ENCODE results near the gene HERC5.
A peak's percentile ranks its signal among the peaks of the same experiment; 100 is the strongest.

The HERC5 gene

GRCh38 chr4:88458104-88458740 is 1.3 kb downstream of the HERC5 start:
- Histone ChIP-seq H3K9me3 (ENCODE audit: control insufficient read depth, insufficient read depth, low read length) (no peaks in the 10 kb centered on the region), H3K9ac (ENCODE audit: low read depth, low read length) (peak overlapping the region; percentile 70; the same call in 1 of the 2 replicates), H3K4me1 (ENCODE audit: insufficient read depth, low read length) (no peaks in the 10 kb centered on the region)

GRCh38 chr4:88465653-88466192 is 8.8 kb downstream of the HERC5 start:
- H3K9ac ChIP-seq (ENCODE audit: low read depth, low read length): no peak overlapping the region
- peaks cover 5% of the 10 kb centered on the region; the same call in 1 of the 2 replicates for H3K36me3 ChIP-seq (ENCODE audit: insufficient read depth, low read length)
- no peaks in the 10 kb centered on the region for H3K4me1 ChIP-seq (ENCODE audit: insufficient read depth, low read length)
- no peaks in the 10 kb centered on the region for H3K9me3 ChIP-seq (ENCODE audit: control insufficient read depth, insufficient read depth, low read length)

More at GRCh38 chr4:88458104-88458740, 1.3 kb downstream of the HERC5 start:
- H3K36me3 ChIP-seq (ENCODE audit: insufficient read depth, low read length): no peaks in the 10 kb centered on the region

GRCh38 chr4:88467392-88467791 is 10.5 kb downstream of the HERC5 start:
- Histone ChIP-seq H3K4me1 (ENCODE audit: insufficient read depth, low read length) (no peaks in the 10 kb centered on the region), H3K9ac (ENCODE audit: low read depth, low read length) (no peak overlapping the region), H3K36me3 (ENCODE audit: insufficient read depth, low read length) (peaks cover 5% of the 10 kb centered on the region; the same call in 1 of the 2 replicates)

GRCh38 chr4:88477229-88477860 is 20.4 kb downstream of the HERC5 start:
- Histone ChIP-seq H3K9ac (ENCODE audit: low read depth, low read length) (no peak overlapping the region), H3K36me3 (ENCODE audit: insufficient read depth, low read length) (no peaks in the 10 kb centered on the region), H3K9me3 (ENCODE audit: control insufficient read depth, insufficient read depth, low read length) (no peaks in the 10 kb centered on the region), H3K4me1 (ENCODE audit: insufficient read depth, low read length) (no peaks in the 10 kb centered on the region)

More at GRCh38 chr4:88467392-88467791, 10.5 kb downstream of the HERC5 start:
- no peaks in the 10 kb centered on the region for H3K9me3 ChIP-seq (ENCODE audit: control insufficient read depth, insufficient read depth, low read length)

GRCh38 chr4:88478247-88478646 is 21.3 kb downstream of the HERC5 start:
- Histone ChIP-seq H3K9ac (ENCODE audit: low read depth, low read length) (no peak overlapping the region), H3K4me1 (ENCODE audit: insufficient read depth, low read length) (no peaks in the 10 kb centered on the region), H3K36me3 (ENCODE audit: insufficient read depth, low read length) (no peaks in the 10 kb centered on the region), H3K9me3 (ENCODE audit: control insufficient read depth, insufficient read depth, low read length) (no peaks in the 10 kb centered on the region)

GRCh38 chr4:88481537-88481936 is 24.6 kb downstream of the HERC5 start:
- Histone ChIP-seq H3K9ac (ENCODE audit: low read depth, low read length) (no peak overlapping the region), H3K9me3 (ENCODE audit: control insufficient read depth, insufficient read depth, low read length) (no peaks in the 10 kb centered on the region), H3K36me3 (ENCODE audit: insufficient read depth, low read length) (no peaks in the 10 kb centered on the region), H3K4me1 (ENCODE audit: insufficient read depth, low read length) (no peaks in the 10 kb centered on the region)

- Histone ChIP-seq H3K4me1 (ENCODE audit: insufficient read depth, low read length) (no peaks in the 10 kb centered on the region), H3K36me3 (ENCODE audit: insufficient read depth, low read length) (0 out of 2 replicates have a peak, but pooled peaks cover 7% of the 10 kb centered on the region), H3K9me3 (ENCODE audit: control insufficient read depth, insufficient read depth, low read length) (no peaks in the 10 kb centered on the region), H3K9ac (ENCODE audit: low read depth, low read length) (no peak overlapping the region)
These were observed 32.3 kb downstream of the HERC5 start for GRCh38 chr4:88489100-88489761.

- H3K4me1 ChIP-seq (ENCODE audit: insufficient read depth, low read length): no peaks in the 10 kb centered on the region
- H3K9ac ChIP-seq (ENCODE audit: low read depth, low read length): no peak overlapping the region
- no peaks in the 10 kb centered on the region for H3K36me3 ChIP-seq (ENCODE audit: insufficient read depth, low read length)
- no peaks in the 10 kb centered on the region for H3K9me3 ChIP-seq (ENCODE audit: control insufficient read depth, insufficient read depth, low read length)
These were observed 41.0 kb downstream of the HERC5 start for GRCh38 chr4:88497859-88498409.

GRCh38 chr4:88503344-88503743 is 46.4 kb downstream of the HERC5 start:
- H3K4me1 ChIP-seq (ENCODE audit: insufficient read depth, low read length): no peaks in the 10 kb centered on the region
- H3K36me3 ChIP-seq (ENCODE audit: insufficient read depth, low read length): no peaks in the 10 kb centered on the region
- H3K9me3 ChIP-seq (ENCODE audit: control insufficient read depth, insufficient read depth, low read length): no peaks in the 10 kb centered on the region
- H3K9ac ChIP-seq (ENCODE audit: low read depth, low read length): no peak overlapping the region

GRCh38 chr4:88511236-88511635 is 54.3 kb downstream of the HERC5 start:
- no peaks in the 10 kb centered on the region for H3K4me1 ChIP-seq (ENCODE audit: insufficient read depth, low read length)
- no peak overlapping the region for H3K9ac ChIP-seq (ENCODE audit: low read depth, low read length)
- no peaks in the 10 kb centered on the region for H3K36me3 ChIP-seq (ENCODE audit: insufficient read depth, low read length)
- H3K9me3 ChIP-seq (ENCODE audit: control insufficient read depth, insufficient read depth, low read length): no peaks in the 10 kb centered on the region

GRCh38 chr4:88514557-88515511 is 57.9 kb downstream of the HERC5 start:
- Histone ChIP-seq H3K9me3 (ENCODE audit: control insufficient read depth, insufficient read depth, low read length) (no peaks in the 10 kb centered on the region), H3K9ac (ENCODE audit: low read depth, low read length) (no peak overlapping the region), H3K4me1 (ENCODE audit: insufficient read depth, low read length) (0 out of 2 replicates have a peak, but pooled peaks cover 5% of the 10 kb centered on the region)

GRCh38 chr4:88516746-88517145 is 59.8 kb downstream of the HERC5 start:
- H3K9ac ChIP-seq (ENCODE audit: low read depth, low read length): no peak overlapping the region
- H3K4me1 ChIP-seq (ENCODE audit: insufficient read depth, low read length): 0 out of 2 replicates have a peak, but pooled peaks cover 5% of the 10 kb centered on the region
- no peaks in the 10 kb centered on the region for H3K9me3 ChIP-seq (ENCODE audit: control insufficient read depth, insufficient read depth, low read length)
- H3K36me3 ChIP-seq (ENCODE audit: insufficient read depth, low read length): 0 out of 2 replicates have a peak, but pooled peaks cover 6% of the 10 kb centered on the region

More at GRCh38 chr4:88514557-88515511, 57.9 kb downstream of the HERC5 start:
- H3K36me3 ChIP-seq (ENCODE audit: insufficient read depth, low read length): no peaks in the 10 kb centered on the region

- H3K36me3 ChIP-seq (ENCODE audit: insufficient read depth, low read length): 0 out of 2 replicates have a peak, but pooled peaks cover 7% of the 10 kb centered on the region
- H3K9me3 ChIP-seq (ENCODE audit: control insufficient read depth, insufficient read depth, low read length): no peaks in the 10 kb centered on the region
- 0 out of 2 replicates have a peak, but pooled peaks cover 5% of the 10 kb centered on the region for H3K4me1 ChIP-seq (ENCODE audit: insufficient read depth, low read length)
- no peak overlapping the region for H3K9ac ChIP-seq (ENCODE audit: low read depth, low read length)
These were observed 60.9 kb downstream of the HERC5 start for GRCh38 chr4:88517825-88518224.

Measured in ES-I3 (cell line).